Suprapubic skin (tissue), 3 donors: ENCODE data around the gene SERTAD2.

Experiments used
- POLR2AphosphoS5 ChIP-seq, 3 donors: sonication (generic); formaldehyde crosslinking; IDR thresholded peaks; one replicate each; pipeline ENCODE4 v1.6.1; 2017; ENCODE audit warnings: antibody characterized with exemption in 3 of 3
- TF ChIP-seq, protein P1 (sequence below), 2 donors: fragments of 200-600 bp in 1 of 2; fragments of 450-650 bp in 1 of 2; sonication (generic) in 1 of 2; IDR thresholded peaks; one replicate each; pipeline ENCODE4 v1.5.1; 2016 to 2019; ENCODE audit warnings: antibody characterized with exemption in 2 of 2, mild to moderate bottlenecking in 1 of 2, moderate library complexity in 1 of 2

DNA sequence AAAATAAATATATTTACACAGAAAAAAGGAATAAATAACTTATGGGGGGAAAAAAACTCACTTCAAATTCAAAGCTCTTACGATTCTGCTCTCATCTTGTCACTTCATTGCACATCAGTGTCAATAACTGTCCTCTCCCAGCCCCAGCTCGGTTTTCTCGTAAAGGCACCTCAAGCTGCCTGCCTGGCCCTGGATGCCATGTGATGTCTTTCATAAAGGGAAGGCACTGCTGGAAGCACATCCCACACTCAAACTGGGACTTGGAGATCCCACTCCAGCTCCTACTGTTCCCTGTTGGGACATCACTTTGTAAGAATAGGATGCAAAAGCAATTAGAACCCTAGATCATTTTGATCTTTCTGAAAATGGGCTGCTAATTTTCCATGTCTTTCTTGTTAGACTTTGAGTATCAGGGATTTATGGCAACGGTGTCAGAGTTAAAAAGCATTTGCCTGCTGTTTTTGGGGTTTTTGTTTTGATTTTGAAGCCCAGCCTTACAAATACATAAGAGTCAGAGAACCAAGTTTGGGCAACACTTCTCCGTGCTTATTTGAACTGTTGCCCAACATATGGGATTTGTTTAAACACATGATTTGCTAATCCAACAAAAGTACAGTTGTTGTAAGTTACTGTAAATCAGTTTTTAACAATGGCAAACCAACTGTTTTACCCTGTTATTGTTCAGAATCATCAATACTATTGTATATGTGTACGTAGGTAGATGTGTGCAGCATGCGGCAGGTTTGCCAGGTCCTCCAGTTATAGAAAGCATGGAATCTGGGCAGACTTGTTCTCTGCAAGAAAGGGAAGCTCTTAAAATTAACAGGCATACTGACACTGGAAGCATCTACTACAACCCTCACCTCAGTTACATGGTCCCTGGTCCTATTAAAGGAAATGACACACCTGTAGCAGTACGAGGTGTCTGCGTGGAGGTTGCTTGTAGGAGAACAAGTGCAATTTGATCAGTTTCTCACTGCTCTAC, 20.6 kb downstream of the SERTAD2 start:
- TF ChIP-seq, protein P1, sequence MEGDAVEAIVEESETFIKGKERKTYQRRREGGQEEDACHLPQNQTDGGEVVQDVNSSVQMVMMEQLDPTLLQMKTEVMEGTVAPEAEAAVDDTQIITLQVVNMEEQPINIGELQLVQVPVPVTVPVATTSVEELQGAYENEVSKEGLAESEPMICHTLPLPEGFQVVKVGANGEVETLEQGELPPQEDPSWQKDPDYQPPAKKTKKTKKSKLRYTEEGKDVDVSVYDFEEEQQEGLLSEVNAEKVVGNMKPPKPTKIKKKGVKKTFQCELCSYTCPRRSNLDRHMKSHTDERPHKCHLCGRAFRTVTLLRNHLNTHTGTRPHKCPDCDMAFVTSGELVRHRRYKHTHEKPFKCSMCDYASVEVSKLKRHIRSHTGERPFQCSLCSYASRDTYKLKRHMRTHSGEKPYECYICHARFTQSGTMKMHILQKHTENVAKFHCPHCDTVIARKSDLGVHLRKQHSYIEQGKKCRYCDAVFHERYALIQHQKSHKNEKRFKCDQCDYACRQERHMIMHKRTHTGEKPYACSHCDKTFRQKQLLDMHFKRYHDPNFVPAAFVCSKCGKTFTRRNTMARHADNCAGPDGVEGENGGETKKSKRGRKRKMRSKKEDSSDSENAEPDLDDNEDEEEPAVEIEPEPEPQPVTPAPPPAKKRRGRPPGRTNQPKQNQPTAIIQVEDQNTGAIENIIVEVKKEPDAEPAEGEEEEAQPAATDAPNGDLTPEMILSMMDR (IDR thresholded peaks at IDR 0.05), result no peak
- TF ChIP-seq POLR2AphosphoS5 (IDR thresholded peaks at IDR 0.05), result no peak
